ENCODE results near the gene GRID2IP. TPM values are rescaled to one million over a fixed set of nuclear protein-coding genes. Genes with fewer than 3 reads are reported as not detected.
A peak's percentile ranks its signal among the peaks of the same experiment; 100 is the strongest.

GRID2IP gene
- total and polyA plus RNA-seq, 2 of the 13 experiments (the other 11 are each of a cell fraction or from before 2014, with no cell fraction given) = 0.03 TPM; not detected in 1

DNA sequence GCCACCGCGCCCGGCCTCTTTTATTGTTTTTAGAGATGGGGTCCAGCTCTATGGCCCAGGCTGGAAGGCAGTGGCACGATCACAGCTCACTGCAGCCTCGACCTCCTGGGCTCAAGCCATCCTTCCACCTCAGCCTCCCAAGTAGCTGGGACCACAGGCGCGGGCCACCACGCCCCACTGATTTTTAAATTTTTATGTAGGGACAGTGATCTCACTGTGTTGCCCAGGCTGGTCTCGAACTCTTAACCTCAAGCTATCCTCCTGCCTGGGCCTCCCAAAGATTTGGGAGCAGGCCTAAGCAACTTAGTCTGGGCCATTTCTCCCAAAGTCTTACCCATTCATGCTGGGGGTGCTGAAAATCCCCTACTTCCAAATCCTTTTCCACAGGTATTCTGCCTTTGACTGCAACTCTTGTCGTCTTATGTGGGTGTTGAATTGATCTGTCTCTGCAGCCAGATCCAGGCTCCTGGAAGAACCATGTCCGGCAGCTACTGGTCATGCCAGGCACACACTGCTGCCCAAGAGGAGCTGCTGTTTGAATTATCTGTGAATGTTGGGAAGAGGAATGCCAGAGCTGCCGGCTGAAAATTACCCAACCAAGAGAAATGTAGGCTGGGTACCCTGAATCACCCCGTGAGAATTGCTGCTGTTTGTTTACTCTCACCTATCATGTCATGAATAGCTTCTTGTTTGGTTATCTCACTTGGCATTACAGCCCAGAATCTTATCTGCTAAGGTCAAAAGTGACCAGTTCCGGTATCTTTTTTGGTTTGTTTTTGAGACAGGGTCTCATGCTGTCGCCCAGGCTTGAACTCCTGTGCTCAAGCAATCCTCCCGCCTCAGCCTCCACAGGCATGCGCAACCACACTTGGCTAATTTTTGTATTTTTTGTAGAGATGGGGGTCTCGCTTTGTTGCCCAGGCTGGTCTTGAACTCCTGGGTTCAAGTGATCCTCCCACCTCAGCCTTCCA, 27.1 kb upstream of the GRID2IP start (continued):
- TF ChIP-seq, protein P1, sequence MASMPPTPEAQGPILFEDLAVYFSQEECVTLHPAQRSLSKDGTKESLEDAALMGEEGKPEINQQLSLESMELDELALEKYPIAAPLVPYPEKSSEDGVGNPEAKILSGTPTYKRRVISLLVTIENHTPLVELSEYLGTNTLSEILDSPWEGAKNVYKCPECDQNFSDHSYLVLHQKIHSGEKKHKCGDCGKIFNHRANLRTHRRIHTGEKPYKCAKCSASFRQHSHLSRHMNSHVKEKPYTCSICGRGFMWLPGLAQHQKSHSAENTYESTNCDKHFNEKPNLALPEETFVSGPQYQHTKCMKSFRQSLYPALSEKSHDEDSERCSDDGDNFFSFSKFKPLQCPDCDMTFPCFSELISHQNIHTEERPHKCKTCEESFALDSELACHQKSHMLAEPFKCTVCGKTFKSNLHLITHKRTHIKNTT (CRISPR knock-in tag; IDR thresholded peaks at IDR 0.05) = no peak
- TF ChIP-seq RFXANK (CRISPR knock-in tag; IDR thresholded peaks at IDR 0.05) (0 out of 2 replicates have a peak, but pooled peaks have one; percentile 26), ZNF747 (CRISPR knock-in tag; IDR thresholded peaks at IDR 0.05; ENCODE audit: borderline replicate concordance) (peak; percentile 32; the same call in 1 of the 2 replicates), RFX3 (CRISPR knock-in tag; IDR thresholded peaks at IDR 0.05) (no peak), RAD51 (IDR thresholded peaks at IDR 0.05; ENCODE audit: borderline replicate concordance) (no peak), ZNF205 (CRISPR knock-in tag; IDR thresholded peaks at IDR 0.05) (no peak), ZNF121 (CRISPR knock-in tag; IDR thresholded peaks at IDR 0.05) (peak; percentile 87), NR2F6 (IDR thresholded peaks at IDR 0.05) (peak; percentile 96), NR2F6 (CRISPR knock-in tag; IDR thresholded peaks at IDR 0.05) (peak; percentile 97), ATRX (CRISPR knock-in tag; IDR thresholded peaks at IDR 0.05; ENCODE audit: borderline replicate concordance) (no peak), RFX5 (IDR thresholded peaks at IDR 0.05; ENCODE audit: low read depth, low read length) (no peak), NCOA2 (CRISPR knock-in tag; IDR thresholded peaks at IDR 0.05) (peak; percentile 93), SIX1 (CRISPR knock-in tag; IDR thresholded peaks at IDR 0.05; ENCODE audit: borderline replicate concordance) (peak; percentile 85), POLR2A (IDR thresholded peaks at IDR 0.05; ENCODE audit: insufficient read depth in 1 of 2, low read depth in 2 of 2, low read length in 2 of 2) (peak; percentile 48 to 98; a peak in 3 of 4 replicates), RARA (CRISPR knock-in tag; IDR thresholded peaks at IDR 0.05) (peak; percentile 93), PAX8 (CRISPR knock-in tag; IDR thresholded peaks at IDR 0.05; ENCODE audit: borderline replicate concordance) (no peak), EZH2 (conservative IDR thresholded peaks at IDR 0.05; ENCODE audit: low read depth, low read length) (no peak), ZNF350 (CRISPR knock-in tag; IDR thresholded peaks at IDR 0.05; ENCODE audit: borderline replicate concordance, low read depth) (0 out of 2 replicates have a peak, but pooled peaks have one; percentile 11), ZNF329 (CRISPR knock-in tag; IDR thresholded peaks at IDR 0.05; ENCODE audit: low read depth) (no peak; the same call in 1 of the 2 replicates), ZNF660 (CRISPR knock-in tag; IDR thresholded peaks at IDR 0.05; ENCODE audit: borderline replicate concordance, low read depth) (no peak), NFKB2 (CRISPR knock-in tag; IDR thresholded peaks at IDR 0.05; ENCODE audit: borderline replicate concordance) (no peak), SOX5 (CRISPR knock-in tag; IDR thresholded peaks at IDR 0.05; ENCODE audit: borderline replicate concordance) (peak; percentile 89; the same call in 1 of the 2 replicates), FOSL1 (CRISPR knock-in tag; IDR thresholded peaks at IDR 0.05; ENCODE audit: borderline replicate concordance) (no peak), ZNF772 (CRISPR knock-in tag; IDR thresholded peaks at IDR 0.05) (no peak; the same call in 1 of the 2 replicates)
- TF ChIP-seq, protein P2, sequence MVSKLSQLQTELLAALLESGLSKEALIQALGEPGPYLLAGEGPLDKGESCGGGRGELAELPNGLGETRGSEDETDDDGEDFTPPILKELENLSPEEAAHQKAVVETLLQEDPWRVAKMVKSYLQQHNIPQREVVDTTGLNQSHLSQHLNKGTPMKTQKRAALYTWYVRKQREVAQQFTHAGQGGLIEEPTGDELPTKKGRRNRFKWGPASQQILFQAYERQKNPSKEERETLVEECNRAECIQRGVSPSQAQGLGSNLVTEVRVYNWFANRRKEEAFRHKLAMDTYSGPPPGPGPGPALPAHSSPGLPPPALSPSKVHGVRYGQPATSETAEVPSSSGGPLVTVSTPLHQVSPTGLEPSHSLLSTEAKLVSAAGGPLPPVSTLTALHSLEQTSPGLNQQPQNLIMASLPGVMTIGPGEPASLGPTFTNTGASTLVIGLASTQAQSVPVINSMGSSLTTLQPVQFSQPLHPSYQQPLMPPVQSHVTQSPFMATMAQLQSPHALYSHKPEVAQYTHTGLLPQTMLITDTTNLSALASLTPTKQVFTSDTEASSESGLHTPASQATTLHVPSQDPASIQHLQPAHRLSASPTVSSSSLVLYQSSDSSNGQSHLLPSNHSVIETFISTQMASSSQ (IDR thresholded peaks at IDR 0.05; ENCODE audit: low read depth) = peak; percentile 61; the same call in 1 of the 2 replicates
- TF ChIP-seq, protein P2 (CRISPR knock-in tag; IDR thresholded peaks at IDR 0.05; ENCODE audit: borderline replicate concordance) = peak; percentile 82; the same call in 1 of the 2 replicates
- TF ChIP-seq, protein P3, sequence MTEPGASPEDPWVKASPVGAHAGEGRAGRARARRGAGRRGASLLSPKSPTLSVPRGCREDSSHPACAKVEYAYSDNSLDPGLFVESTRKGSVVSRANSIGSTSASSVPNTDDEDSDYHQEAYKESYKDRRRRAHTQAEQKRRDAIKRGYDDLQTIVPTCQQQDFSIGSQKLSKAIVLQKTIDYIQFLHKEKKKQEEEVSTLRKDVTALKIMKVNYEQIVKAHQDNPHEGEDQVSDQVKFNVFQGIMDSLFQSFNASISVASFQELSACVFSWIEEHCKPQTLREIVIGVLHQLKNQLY (CRISPR knock-in tag; IDR thresholded peaks at IDR 0.05) = peak; percentile 63; the same call in 1 of the 2 replicates
